Measurements from ENCODE around the gene FSD2. TPM values are rescaled to one million over a fixed set of nuclear protein-coding genes. Genes with fewer than 3 reads are reported as not detected.
A peak's percentile ranks its signal among the peaks of the same experiment; 100 is the strongest.

Gene FSD2
- total RNA-seq, 1 donor from 2014 or later, result 0.09 TPM

DNA sequence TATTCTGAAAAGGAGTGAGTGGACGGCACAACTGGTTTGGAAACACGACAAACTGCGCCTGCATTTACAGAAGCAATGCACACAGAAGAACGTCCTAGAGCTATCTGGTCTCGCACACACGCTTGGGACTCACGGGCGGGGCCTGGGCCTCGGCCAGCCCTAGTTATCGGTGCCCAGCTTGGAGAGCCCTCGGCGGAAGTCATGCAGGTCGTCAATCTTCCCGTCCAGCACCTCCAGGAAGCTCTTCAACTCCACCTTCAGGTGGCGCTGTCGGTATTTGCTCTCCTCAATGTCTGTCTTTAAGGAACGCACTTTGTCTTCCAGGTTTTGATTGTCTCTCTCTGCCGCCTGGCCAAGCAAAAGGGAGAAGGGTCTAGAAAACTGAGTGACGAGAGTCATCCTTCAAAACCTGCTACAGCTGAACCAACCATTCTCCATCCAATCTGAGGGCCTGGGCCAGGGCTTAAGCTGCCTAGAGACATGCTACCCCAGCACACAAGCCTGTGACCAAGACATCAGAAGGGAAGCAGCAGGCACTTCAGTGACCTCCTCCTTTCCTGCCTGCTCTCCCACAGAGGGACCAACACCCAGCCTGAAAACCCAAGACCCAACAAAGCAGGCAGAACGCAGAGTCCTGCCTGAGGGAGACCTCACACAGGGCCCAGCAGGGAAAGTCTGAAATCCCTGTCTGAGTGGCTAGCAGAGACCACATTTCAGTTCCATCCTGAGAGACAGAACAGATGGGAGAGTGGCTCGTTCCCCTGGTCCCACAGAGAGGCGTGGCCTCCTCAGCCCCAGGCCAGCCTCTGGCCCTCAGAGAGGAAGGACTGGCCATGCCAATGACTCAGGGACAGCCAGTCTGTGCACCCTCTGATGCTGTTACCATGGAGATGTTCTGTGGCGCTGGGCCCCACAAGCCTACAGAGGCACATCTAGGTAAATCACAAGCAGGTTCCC is 44.0 kb upstream of the FSD2 start:
- Histone ChIP-seq H3K79me2 (ENCODE audit: insufficient read depth, low read length) (no peaks in the 10 kb centered on the region), H4K20me1 (ENCODE audit: insufficient read depth, low read length) (no peaks in the 10 kb centered on the region), H3K4me1 (ENCODE audit: insufficient read depth, low read length) (peaks cover 36% of the 10 kb centered on the region), H3K27ac (ENCODE audit: low read depth, low read length) (no peak overlapping the region), H3K4me2 (ENCODE audit: low read length) (peak overlapping the region; percentile 7), H3K9me3 (ENCODE audit: insufficient read depth, low read depth, low read length) (no peaks in the 10 kb centered on the region), H3K4me3 (ENCODE audit: insufficient read depth, low read depth, low read length) (no peak overlapping the region), H2AFZ (ENCODE audit: low read depth, low read length) (peak overlapping the region; percentile 64), H3K27me3 (ENCODE audit: insufficient read depth, low read length) (no peaks in the 10 kb centered on the region), H3K36me3 (ENCODE audit: insufficient read depth, low read length) (no peaks in the 10 kb centered on the region), H3K9ac (ENCODE audit: low read length) (peak overlapping the region; percentile 29)
- no peak for TF ChIP-seq EZH2 (IDR thresholded peaks at IDR 0.05; ENCODE audit: insufficient read depth, low read length)
- peak; percentile 65 for TF ChIP-seq CTCF (IDR thresholded peaks at IDR 0.05; ENCODE audit: insufficient read depth, low read depth, low read length)
- FAIRE-seq (no peak), DNase-seq (ENCODE audit: low read depth) (peak; percentile 74)
- Mint-ChIP-seq H3K9me3 (ENCODE audit: unreplicated experiment) (no peaks in the 10 kb centered on the region), H3K27ac (ENCODE audit: unreplicated experiment) (peak overlapping the region; percentile 66), H3K27me3 (ENCODE audit: low read depth, unreplicated experiment) (no peaks in the 10 kb centered on the region), H3K4me3 (ENCODE audit: unreplicated experiment) (peak overlapping the region; percentile 14), H3K36me3 (ENCODE audit: low read depth, unreplicated experiment) (no peaks in the 10 kb centered on the region), H3K4me1 (ENCODE audit: low read depth, unreplicated experiment) (peaks cover 22% of the 10 kb centered on the region)

DNA sequence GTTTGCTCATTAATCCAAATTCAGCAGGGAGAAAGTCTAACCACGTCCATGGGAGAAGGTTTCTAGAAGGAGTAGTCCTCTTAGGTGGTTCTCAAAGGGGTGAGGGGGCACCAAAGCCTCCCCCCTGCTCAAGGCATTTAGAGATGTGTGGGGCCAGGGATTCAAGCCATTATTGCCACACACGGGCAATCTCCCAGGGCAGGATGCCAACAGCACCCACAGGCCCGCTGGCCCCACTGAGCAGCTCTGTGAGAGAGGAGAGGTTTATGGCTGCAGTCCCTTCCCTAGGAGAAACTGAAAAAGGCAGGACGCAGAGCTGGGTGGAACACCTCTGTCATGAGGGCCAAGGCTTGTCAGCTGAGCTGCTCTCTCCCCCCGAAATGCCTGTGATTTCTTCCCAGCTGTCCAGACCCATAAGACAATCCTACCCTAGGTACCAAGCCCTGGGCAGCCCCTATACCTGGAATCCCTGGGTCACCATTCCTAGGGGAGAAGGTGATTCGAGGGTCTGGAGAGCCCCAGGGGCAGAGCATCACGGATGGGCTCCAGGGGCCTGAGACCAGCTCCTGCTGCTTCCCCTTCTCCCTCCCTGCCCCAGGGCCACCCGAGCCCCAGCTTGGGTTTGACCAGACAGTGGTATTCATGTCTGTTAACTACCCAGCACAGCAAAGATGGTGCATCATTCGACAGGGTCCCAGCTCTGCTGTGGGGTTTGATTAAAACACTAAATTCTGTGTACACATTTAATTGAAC is 42.5 kb upstream of the FSD2 start:
- Mint-ChIP-seq H3K36me3 (ENCODE audit: low read depth, unreplicated experiment) (no peaks in the 10 kb centered on the region), H3K27ac (ENCODE audit: unreplicated experiment) (no peak overlapping the region)

More for the DNA sequence above, 42.5 kb upstream of the FSD2 start:
- Histone ChIP-seq H3K36me3 (ENCODE audit: insufficient read depth, low read length) (no peaks in the 10 kb centered on the region), H4K20me1 (ENCODE audit: insufficient read depth, low read length) (no peaks in the 10 kb centered on the region), H3K4me1 (ENCODE audit: insufficient read depth, low read length) (peaks cover 34% of the 10 kb centered on the region), H3K9ac (ENCODE audit: low read length) (no peak overlapping the region), H3K27me3 (ENCODE audit: insufficient read depth, low read length) (no peaks in the 10 kb centered on the region), H3K79me2 (ENCODE audit: insufficient read depth, low read length) (no peaks in the 10 kb centered on the region), H3K4me3 (ENCODE audit: insufficient read depth, low read depth, low read length) (no peak overlapping the region), H3K27ac (ENCODE audit: low read depth, low read length) (no peak overlapping the region), H2AFZ (ENCODE audit: low read depth, low read length) (no peak overlapping the region), H3K4me2 (ENCODE audit: low read length) (no peak overlapping the region), H3K9me3 (ENCODE audit: insufficient read depth, low read depth, low read length) (no peaks in the 10 kb centered on the region)
- no peak for DNase-seq (ENCODE audit: low read depth)
- peaks cover 22% of the 10 kb centered on the region for H3K4me1 Mint-ChIP-seq (ENCODE audit: low read depth, unreplicated experiment)
- TF ChIP-seq EZH2 (IDR thresholded peaks at IDR 0.05; ENCODE audit: insufficient read depth, low read length) (no peak), CTCF (IDR thresholded peaks at IDR 0.05; ENCODE audit: insufficient read depth, low read depth, low read length) (no peak)
- H3K4me3 Mint-ChIP-seq (ENCODE audit: unreplicated experiment), result no peak overlapping the region
- FAIRE-seq, result no peak
- H3K9me3 Mint-ChIP-seq (ENCODE audit: unreplicated experiment), result no peaks in the 10 kb centered on the region
- H3K27me3 Mint-ChIP-seq (ENCODE audit: low read depth, unreplicated experiment), result no peaks in the 10 kb centered on the region
